ENCODE data around the gene DLX4.

DNA sequence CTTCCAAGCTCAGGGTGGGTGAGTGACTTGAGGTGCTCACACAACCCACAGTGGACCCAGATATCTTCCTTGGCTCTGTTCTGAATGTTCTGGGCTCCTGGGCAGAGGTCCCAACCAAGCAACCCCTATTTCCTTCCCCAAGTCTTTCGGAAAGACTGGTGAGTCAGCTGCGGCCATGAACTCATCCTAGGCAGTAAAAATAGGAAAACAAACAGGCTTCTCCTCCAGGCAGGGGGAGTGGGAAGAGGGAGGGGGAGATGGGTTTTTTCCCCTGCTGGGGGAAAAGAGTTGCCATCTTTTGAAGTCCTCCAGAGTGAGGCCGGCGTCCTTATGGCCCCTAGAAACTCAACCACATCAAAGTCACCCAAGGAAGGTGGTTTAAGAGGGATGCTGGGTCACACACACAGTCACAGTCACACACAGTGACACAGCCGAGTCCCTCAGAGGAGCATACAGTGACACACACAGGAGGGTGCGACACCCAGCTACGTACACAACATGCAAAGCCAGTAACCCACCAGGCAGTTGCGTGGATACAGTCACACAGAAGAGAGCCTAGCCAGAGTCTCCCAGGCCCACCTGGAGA lies 16.0 kb upstream of the DLX4 start:
- no peak for TF ChIP-seq RAD21 (IDR thresholded peaks at IDR 0.05; ENCODE audit: insufficient read depth, low read depth, low read length)
- TF ChIP-seq, protein P1, sequence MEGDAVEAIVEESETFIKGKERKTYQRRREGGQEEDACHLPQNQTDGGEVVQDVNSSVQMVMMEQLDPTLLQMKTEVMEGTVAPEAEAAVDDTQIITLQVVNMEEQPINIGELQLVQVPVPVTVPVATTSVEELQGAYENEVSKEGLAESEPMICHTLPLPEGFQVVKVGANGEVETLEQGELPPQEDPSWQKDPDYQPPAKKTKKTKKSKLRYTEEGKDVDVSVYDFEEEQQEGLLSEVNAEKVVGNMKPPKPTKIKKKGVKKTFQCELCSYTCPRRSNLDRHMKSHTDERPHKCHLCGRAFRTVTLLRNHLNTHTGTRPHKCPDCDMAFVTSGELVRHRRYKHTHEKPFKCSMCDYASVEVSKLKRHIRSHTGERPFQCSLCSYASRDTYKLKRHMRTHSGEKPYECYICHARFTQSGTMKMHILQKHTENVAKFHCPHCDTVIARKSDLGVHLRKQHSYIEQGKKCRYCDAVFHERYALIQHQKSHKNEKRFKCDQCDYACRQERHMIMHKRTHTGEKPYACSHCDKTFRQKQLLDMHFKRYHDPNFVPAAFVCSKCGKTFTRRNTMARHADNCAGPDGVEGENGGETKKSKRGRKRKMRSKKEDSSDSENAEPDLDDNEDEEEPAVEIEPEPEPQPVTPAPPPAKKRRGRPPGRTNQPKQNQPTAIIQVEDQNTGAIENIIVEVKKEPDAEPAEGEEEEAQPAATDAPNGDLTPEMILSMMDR (IDR thresholded peaks at IDR 0.05 in 2 of 3, conservative IDR thresholded peaks at IDR 0.05 in 1 of 3; ENCODE audit: control insufficient read depth in 2 of 3, extremely low read depth in 1 of 3, insufficient read depth in 1 of 3, low read depth in 3 of 3, low read length in 3 of 3) = no peak
- no peak for TF ChIP-seq ESRRA (IDR thresholded peaks at IDR 0.05; ENCODE audit: low read length)
- TF ChIP-seq CHD2 (IDR thresholded peaks at IDR 0.05; ENCODE audit: borderline replicate concordance, low read depth, low read length) = no peak
- no peak for TF ChIP-seq YY1 (IDR thresholded peaks at IDR 0.05; ENCODE audit: low read depth, low read length)
- TF ChIP-seq SP1 (IDR thresholded peaks at IDR 0.05; ENCODE audit: low read depth, low read length) = no peak
- TF ChIP-seq CBX5 (IDR thresholded peaks at IDR 0.05; ENCODE audit: low read depth) = no peak
